ENCODE measurements around the gene CBY1. TPM values are rescaled to one million over a fixed set of nuclear protein-coding genes. Genes with fewer than 3 reads are reported as not detected.
A peak's percentile ranks its signal among the peaks of the same experiment; 100 is the strongest.

Gene CBY1
- total and polyA plus RNA-seq, 5 donors from 2014 or later = 5.0 to 13.7 (median 8.9) TPM

DNA sequence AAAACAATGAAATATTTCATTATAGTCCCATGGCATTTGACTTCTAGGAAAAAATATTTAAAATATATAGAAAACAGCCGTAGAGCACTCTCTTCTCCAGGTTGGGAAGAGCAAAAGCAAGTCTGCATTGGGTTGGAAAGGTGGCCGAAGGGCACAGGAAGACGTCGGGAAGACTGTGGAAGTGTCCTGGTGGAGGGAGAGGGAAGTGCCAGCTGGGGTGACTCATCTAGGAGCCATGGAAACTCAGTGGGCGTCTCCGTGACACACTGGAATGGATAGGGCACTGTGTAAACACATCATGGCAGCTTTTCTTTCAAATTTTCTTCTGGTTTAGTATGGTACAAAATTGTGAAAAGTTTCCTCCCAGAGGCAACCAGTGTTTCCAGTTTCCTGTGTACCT, 62.0 kb downstream of the CBY1 start:
- Histone ChIP-seq H3K27ac (ENCODE audit: insufficient read depth, low read length, poor library complexity, severe bottlenecking) (no peak overlapping the region), H3K27me3 (ENCODE audit: control insufficient read depth, insufficient read depth, low read length) (no peaks in the 10 kb centered on the region), H3K4me3 (ENCODE audit: low read depth, low read length) (no peak overlapping the region), H3K36me3 (ENCODE audit: control insufficient read depth, insufficient read depth, low read length) (peaks cover 77% of the 10 kb centered on the region), H3K9me3 (ENCODE audit: control insufficient read depth in 2 of 2, low read length in 2 of 2) (no peaks in the 10 kb centered on the region), H3K4me1 (ENCODE audit: control insufficient read depth, insufficient read depth, low read length, poor library complexity, severe bottlenecking) (peaks cover 4% of the 10 kb centered on the region)
- H3K36me3 Mint-ChIP-seq = peaks cover 51% of the 10 kb centered on the region
- peak overlapping the region in 2 of 3 donors; percentile 6 to 7 for H3K27ac Mint-ChIP-seq
- no peak overlapping the region for H3K4me3 Mint-ChIP-seq
- H3K9me3 Mint-ChIP-seq = peaks cover 0 to 2% (median 0%) of the 10 kb centered on the region in 7 donors
- H3K4me1 Mint-ChIP-seq = peaks cover 11 to 29% (median 26%) of the 10 kb centered on the region in 4 donors
- DNase-seq = no peak
- ATAC-seq (ENCODE audit: low read depth in 2 of 2) = no peak
- no peaks in the 10 kb centered on the region for H3K27me3 Mint-ChIP-seq

DNA sequence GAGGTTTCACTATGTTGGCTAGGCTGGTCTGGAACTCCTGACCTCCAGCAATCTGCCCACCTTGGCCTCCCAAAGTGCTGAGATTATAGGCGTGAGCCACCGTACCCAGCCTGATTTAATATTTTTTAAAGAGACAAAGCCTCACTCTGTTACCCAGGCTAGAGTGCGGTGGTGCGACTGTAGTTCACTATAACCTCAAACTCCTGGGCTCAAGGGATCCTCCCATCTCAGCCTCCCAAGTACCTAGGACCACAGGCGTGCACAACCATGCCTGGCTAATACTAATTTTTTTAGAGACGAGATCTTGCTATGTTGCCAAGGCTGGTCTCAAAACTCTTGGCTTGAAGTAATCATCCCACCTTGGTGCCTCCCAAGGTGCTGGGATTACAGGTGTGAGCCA, 62.8 kb downstream of the CBY1 start:
- ATAC-seq (ENCODE audit: low read depth in 2 of 2) = no peak
- Histone ChIP-seq H3K4me3 (ENCODE audit: low read depth, low read length) (no peak overlapping the region), H3K9me3 (ENCODE audit: control insufficient read depth in 2 of 2, low read length in 2 of 2) (no peaks in the 10 kb centered on the region), H3K36me3 (ENCODE audit: control insufficient read depth, insufficient read depth, low read length) (peaks cover 84% of the 10 kb centered on the region), H3K27me3 (ENCODE audit: control insufficient read depth, insufficient read depth, low read length) (no peaks in the 10 kb centered on the region), H3K27ac (ENCODE audit: insufficient read depth, low read length, poor library complexity, severe bottlenecking) (no peak overlapping the region), H3K4me1 (ENCODE audit: control insufficient read depth, insufficient read depth, low read length, poor library complexity, severe bottlenecking) (no peaks in the 10 kb centered on the region)
- no peak for DNase-seq
- H3K4me3 Mint-ChIP-seq = no peak overlapping the region
- peak overlapping the region in 1 of 3 donors; percentile 36 for H3K27ac Mint-ChIP-seq
- no peaks in the 10 kb centered on the region for H3K27me3 Mint-ChIP-seq
- H3K9me3 Mint-ChIP-seq = no peaks in the 10 kb centered on the region
- peaks cover 8 to 21% (median 20%) of the 10 kb centered on the region in 4 donors for H3K4me1 Mint-ChIP-seq
- peaks cover 52% of the 10 kb centered on the region for H3K36me3 Mint-ChIP-seq

DNA sequence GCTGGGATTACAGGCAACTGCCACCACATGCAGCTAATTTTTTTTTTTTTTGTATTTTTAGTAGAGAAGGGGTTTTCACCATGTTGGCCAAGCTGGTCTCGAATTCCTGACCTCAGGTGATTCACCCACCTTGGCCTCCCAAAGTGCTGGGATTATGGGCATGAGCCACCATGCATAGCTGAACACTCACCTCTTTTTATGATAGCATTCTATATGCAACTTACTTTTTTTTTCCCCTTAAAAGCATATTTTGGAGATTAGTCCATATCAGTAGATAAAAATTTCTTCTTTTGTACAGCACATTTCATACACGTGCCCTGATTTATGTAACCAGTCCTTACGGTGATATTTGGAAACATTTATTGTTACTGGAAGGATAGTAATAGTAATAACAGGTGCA, 63.9 kb downstream of the CBY1 start:
- Mint-ChIP-seq H3K36me3 (peaks cover 51% of the 10 kb centered on the region), H3K4me1 (peaks cover 7 to 17% (median 16%) of the 10 kb centered on the region in 4 donors), H3K27ac (no peak overlapping the region), H3K9me3 (no peaks in the 10 kb centered on the region), H3K4me3 (no peak overlapping the region), H3K27me3 (no peaks in the 10 kb centered on the region)
- Histone ChIP-seq H3K36me3 (ENCODE audit: control insufficient read depth, insufficient read depth, low read length) (peaks cover 89% of the 10 kb centered on the region), H3K4me3 (ENCODE audit: low read depth, low read length) (no peak overlapping the region), H3K27me3 (ENCODE audit: control insufficient read depth, insufficient read depth, low read length) (no peaks in the 10 kb centered on the region), H3K9me3 (ENCODE audit: control insufficient read depth in 2 of 2, low read length in 2 of 2) (no peaks in the 10 kb centered on the region), H3K4me1 (ENCODE audit: control insufficient read depth, insufficient read depth, low read length, poor library complexity, severe bottlenecking) (no peaks in the 10 kb centered on the region), H3K27ac (ENCODE audit: insufficient read depth, low read length, poor library complexity, severe bottlenecking) (no peak overlapping the region)
- DNase-seq (no peak), ATAC-seq (ENCODE audit: low read depth in 2 of 2) (no peak)

DNA sequence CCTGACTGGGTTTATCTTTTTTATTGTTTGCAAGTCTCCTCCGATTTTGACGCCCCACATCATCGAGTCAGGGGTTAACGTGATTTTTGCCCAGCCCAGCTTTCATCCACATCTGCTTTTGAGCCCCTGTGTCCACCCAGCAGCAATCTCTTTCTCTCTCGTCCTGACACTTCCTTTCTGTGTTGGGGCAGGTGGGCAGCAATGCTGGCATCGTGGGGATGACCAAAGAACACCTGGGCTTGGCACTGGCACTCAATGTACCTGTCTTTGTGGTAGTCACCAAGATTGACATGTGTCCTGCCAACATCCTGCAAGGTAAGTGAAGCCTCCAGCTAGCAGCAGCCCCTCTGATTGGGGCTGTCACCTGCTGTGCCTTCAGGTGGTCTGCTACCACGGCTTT, 65.1 kb downstream of the CBY1 start:
- DNase-seq (no peak), ATAC-seq (ENCODE audit: low read depth in 2 of 2) (no peak)
- Mint-ChIP-seq H3K27me3 (no peaks in the 10 kb centered on the region), H3K27ac (peak overlapping the region in 2 of 3 donors; percentile 36 to 65), H3K4me3 (peak overlapping the region in 1 of 4 donors; percentile 63), H3K9me3 (no peaks in the 10 kb centered on the region), H3K4me1 (peaks cover 7 to 22% (median 16%) of the 10 kb centered on the region in 4 donors), H3K36me3 (peaks cover 58% of the 10 kb centered on the region)
- H3K27ac ChIP-seq (ENCODE audit: insufficient read depth, low read length, poor library complexity, severe bottlenecking) = no peak overlapping the region
- no peaks in the 10 kb centered on the region for H3K9me3 ChIP-seq (ENCODE audit: control insufficient read depth in 2 of 2, low read length in 2 of 2)
- H3K4me1 ChIP-seq (ENCODE audit: control insufficient read depth, insufficient read depth, low read length, poor library complexity, severe bottlenecking) = no peaks in the 10 kb centered on the region
- peaks cover 89% of the 10 kb centered on the region for H3K36me3 ChIP-seq (ENCODE audit: control insufficient read depth, insufficient read depth, low read length)
- H3K27me3 ChIP-seq (ENCODE audit: control insufficient read depth, insufficient read depth, low read length) = no peaks in the 10 kb centered on the region
- no peak overlapping the region for H3K4me3 ChIP-seq (ENCODE audit: low read depth, low read length)

Other genes with a start within 250 kb of the CBY1 start
- not detected for gene KCNJ4, start 201.4 kb upstream of the CBY1 start, total RNA-seq
- gene KCNJ4, start 201.4 kb upstream of the CBY1 start, polyA plus RNA-seq = not detected
- not detected for gene KDELR3, start 188.5 kb upstream of the CBY1 start, total RNA-seq
- under 1 TPM in 3 of 4 donors, not detected in 1; 0.38 to 0.71 (median 0.42) TPM for gene KDELR3, start 188.5 kb upstream of the CBY1 start, polyA plus RNA-seq
- gene DDX17, start 150.3 kb upstream of the CBY1 start, total RNA-seq = 658 TPM
- gene DDX17, start 150.3 kb upstream of the CBY1 start, polyA plus RNA-seq = 10 to 100 TPM; 36.5 to 45.7 (median 41.3) TPM
- gene DMC1, start 86.5 kb upstream of the CBY1 start, total RNA-seq = not detected
- under 1 TPM in 3 of 4 donors, not detected in 1; 0.34 to 0.83 (median 0.47) TPM for gene DMC1, start 86.5 kb upstream of the CBY1 start, polyA plus RNA-seq
- gene FAM227A, start 246 bp upstream of the CBY1 start, total RNA-seq = not detected
- gene FAM227A, start 246 bp upstream of the CBY1 start, polyA plus RNA-seq = not detected
- gene TOMM22, start 25.3 kb downstream of the CBY1 start, total RNA-seq = 58.4 TPM
- 10 to 100 TPM; 61.6 to 72.7 (median 65.7) TPM for gene TOMM22, start 25.3 kb downstream of the CBY1 start, polyA plus RNA-seq
- 205 TPM for gene JOSD1, start 44.3 kb downstream of the CBY1 start, total RNA-seq
- 10 to 100 TPM in 2 of 4 donors, 1 to 10 TPM in 2; 8.7 to 12.5 (median 10.2) TPM for gene JOSD1, start 44.3 kb downstream of the CBY1 start, polyA plus RNA-seq
- gene GTPBP1, start 49.3 kb downstream of the CBY1 start, total RNA-seq = 285 TPM
- 10 to 100 TPM; 25.4 to 29.7 (median 25.7) TPM for gene GTPBP1, start 49.3 kb downstream of the CBY1 start, polyA plus RNA-seq
- 454 TPM for gene SUN2, start 99.4 kb downstream of the CBY1 start, total RNA-seq
- 100 to 1,000 TPM; 260 to 381 (median 298) TPM for gene SUN2, start 99.4 kb downstream of the CBY1 start, polyA plus RNA-seq
- 6.3 TPM for gene DNAL4, start 137.5 kb downstream of the CBY1 start, total RNA-seq
- 10 to 100 TPM in 2 of 4 donors, 1 to 10 TPM in 2; 9.3 to 10.9 (median 10.0) TPM for gene DNAL4, start 137.5 kb downstream of the CBY1 start, polyA plus RNA-seq
- gene NPTXR, start 187.4 kb downstream of the CBY1 start, total RNA-seq = 1.3 TPM
- under 1 TPM in 3 of 4 donors, not detected in 1; 0.32 to 0.65 (median 0.35) TPM for gene NPTXR, start 187.4 kb downstream of the CBY1 start, polyA plus RNA-seq
- gene CBX6, start 215.6 kb downstream of the CBY1 start, total RNA-seq = 47.2 TPM
- 1 to 10 TPM; 4.1 to 5.7 (median 5.4) TPM for gene CBX6, start 215.6 kb downstream of the CBY1 start, polyA plus RNA-seq